GM12878 (cell line): ENCODE measurements around the gene C3orf70.

Source experiments
- ATF3 ChIP-seq: IDR thresholded peaks from 2 replicates; pipeline ENCODE4 v1.6.1; 2011; ENCODE audit warnings: low read depth, mild to moderate bottlenecking, low read length, moderate library complexity, borderline replicate concordance; ENCODE audit errors: extremely low read depth
- CTCF ChIP-seq, 3 experiments: IDR thresholded peaks in 2 of 3; conservative IDR thresholded peaks in 1 of 3; 2 replicates each; pipeline ENCODE4 v1.5.1; 2011; ENCODE audit warnings: low read depth in 3 of 3, low read length in 3 of 3, mild to moderate bottlenecking in 3 of 3, control low read depth in 2 of 3, moderate library complexity in 2 of 3, inconsistent platforms in 1 of 3, mixed read lengths in 1 of 3; ENCODE audit not compliant: control insufficient read depth in 2 of 3, insufficient read depth in 1 of 3; ENCODE audit errors: extremely low read depth in 1 of 3
- EZH2 ChIP-seq: IDR thresholded peaks from 2 replicates; pipeline ENCODE4 v1.6.1; 2012; ENCODE audit warnings: low read depth, mild to moderate bottlenecking, control low read depth, inconsistent platforms, low read length, borderline replicate concordance; ENCODE audit not compliant: control insufficient read depth
- SIN3A ChIP-seq: IDR thresholded peaks from 2 replicates; pipeline ENCODE4 v1.6.1; 2012; ENCODE audit warnings: low read depth, low read length, improper control_type of control experiment
- TAF1 ChIP-seq: IDR thresholded peaks from 2 replicates; pipeline ENCODE4 v1.6.1; 2011; ENCODE audit warnings: mild to moderate bottlenecking, low read depth, low read length, borderline replicate concordance

DNA sequence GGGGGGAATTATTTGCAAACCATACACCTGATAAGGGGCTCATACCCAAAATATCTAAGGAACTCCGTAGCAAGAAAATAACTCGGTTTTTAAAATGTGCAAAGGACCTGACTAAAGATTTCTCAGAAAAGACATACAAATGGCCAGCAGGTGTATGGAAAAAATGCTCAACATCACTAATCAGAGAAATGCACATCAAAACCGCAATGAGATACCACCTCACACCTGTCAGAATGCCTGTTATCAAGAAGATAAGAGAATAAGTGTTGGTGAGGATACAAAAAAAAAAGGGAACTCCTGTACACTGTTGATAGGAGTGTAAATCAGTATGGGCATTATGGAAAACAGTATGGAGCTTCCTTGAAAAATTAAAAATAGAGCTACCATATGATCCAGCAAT is 89.4 kb downstream of the C3orf70 start:
- TF ChIP-seq SIN3A (no peak), ATF3 (no peak), TAF1 (no peak), EZH2 (no peak), CTCF (IDR thresholded peaks at IDR 0.05 in 2 of 3, conservative IDR thresholded peaks at IDR 0.05 in 1 of 3; ENCODE audit: control insufficient read depth in 2 of 3, extremely low read depth in 1 of 3, insufficient read depth in 1 of 3, low read depth in 3 of 3, low read length in 3 of 3) (no peak)
